IMR-90 (cell line): ENCODE results near the gene SYTL3. TPM values are rescaled to one million over a fixed set of nuclear protein-coding genes. Genes with fewer than 3 reads are reported as not detected.

Experiments used
- ATAC-seq: fragments of 200-7000 bp; cut with Tn5 transposase; 2 replicates; pipeline ENCODE4 v1.9.1; 2020; ENCODE audit warnings: low read depth, mild to moderate bottlenecking, moderate library complexity
- BruUV-seq: library from RNA; stranded (reverse); fragments of 400-500 nt; replicated peaks from 2 replicates; lab custom pipeline; 2021; lab: Mats Ljungman, UMichigan
- CTCF ChIA-PET: fragments of 300-600 bp; formaldehyde crosslinking; extraction: SDS; loops from one replicate; lab custom pipeline; 2021; ENCODE audit warnings: antibody characterized with exemption; lab: Yijun Ruan, JAX
- POLR2A ChIA-PET: fragments of 300-600 bp; sonication (Branson Sonifier 250); formaldehyde crosslinking; loops from one replicate; lab custom pipeline; 2022; ENCODE audit warnings: antibody characterized with exemption; ENCODE audit not compliant: unreplicated experiment; lab: Charles Lee
- DNase-seq: peaks from one replicate; pipeline ENCODE4 v3.0.0; 2013
- H2AFZ ChIP-seq: replicated peaks from 2 replicates; pipeline ENCODE3; 2013; ENCODE audit warnings: low read length, mild to moderate bottlenecking; ENCODE audit not compliant: poor library complexity
- H2AK5ac ChIP-seq: 2 replicates; pipeline ENCODE4 v1.6.1; 2013; ENCODE audit warnings: low read depth, low read length, inconsistent platforms
- H2AK9ac ChIP-seq: replicated peaks from 2 replicates; pipeline ENCODE3; 2013; ENCODE audit warnings: mild to moderate bottlenecking, low read depth, low read length, moderate library complexity; ENCODE audit not compliant: poor library complexity
- H2BK120ac ChIP-seq: 2 replicates; pipeline ENCODE4 v1.6.1; 2013; ENCODE audit warnings: low read depth, low read length, inconsistent platforms
- H2BK15ac ChIP-seq: 3 replicates; pipeline ENCODE4 v1.6.1; 2013; ENCODE audit warnings: low read depth, low read length, inconsistent platforms
- H2BK20ac ChIP-seq: 2 replicates; pipeline ENCODE4 v1.6.1; 2013; ENCODE audit warnings: low read depth, mild to moderate bottlenecking, inconsistent platforms, low read length, moderate library complexity
- H2BK5ac ChIP-seq: 2 replicates; pipeline ENCODE4 v1.6.1; 2013; ENCODE audit warnings: mild to moderate bottlenecking, low read depth, low read length, inconsistent platforms; ENCODE audit not compliant: poor library complexity, severe bottlenecking
- H3K14ac ChIP-seq: replicated peaks from 2 replicates; pipeline ENCODE4 v1.6.1; 2013; ENCODE audit warnings: low read depth, low read length, inconsistent platforms
- H3K18ac ChIP-seq: 2 replicates; pipeline ENCODE4 v1.6.1; 2013; ENCODE audit warnings: low read depth, low read length, control low read depth
- H3K23ac ChIP-seq: 2 replicates; pipeline ENCODE4 v1.6.1; 2013; ENCODE audit warnings: low read depth, low read length, inconsistent platforms
- H3K27ac ChIP-seq: 2 replicates; pipeline ENCODE4 v1.5.1; 2013; ENCODE audit warnings: mild to moderate bottlenecking, control low read depth, low read length; ENCODE audit not compliant: insufficient read depth
- H3K27me3 ChIP-seq: 2 replicates; pipeline ENCODE4 v1.6.1; 2013; ENCODE audit warnings: low read length; ENCODE audit not compliant: control insufficient read depth, insufficient read depth
- H3K36me3 ChIP-seq: 2 replicates; pipeline ENCODE4 v1.6.1; 2013; ENCODE audit warnings: low read length, mixed read lengths; ENCODE audit not compliant: control insufficient read depth, insufficient read depth
- H3K4ac ChIP-seq: 2 replicates; pipeline ENCODE4 v1.6.1; 2013; ENCODE audit warnings: low read depth, low read length, inconsistent platforms
- H3K4me1 ChIP-seq: 2 replicates; pipeline ENCODE4 v1.6.1; 2013; ENCODE audit warnings: low read length, mixed read lengths; ENCODE audit not compliant: control insufficient read depth, insufficient read depth
- H3K4me2 ChIP-seq: 2 replicates; pipeline ENCODE4 v1.6.1; 2013; ENCODE audit warnings: low read depth, mild to moderate bottlenecking, control low read depth, low read length, moderate library complexity
- H3K4me3 ChIP-seq: 2 replicates; pipeline ENCODE4 v1.5.1; 2013; ENCODE audit warnings: low read depth, mild to moderate bottlenecking, control low read depth, low read length, moderate library complexity; ENCODE audit not compliant: insufficient read depth
- H3K56ac ChIP-seq: 2 replicates; pipeline ENCODE4 v1.6.1; 2013; ENCODE audit warnings: low read length, inconsistent platforms; ENCODE audit not compliant: insufficient read depth; ENCODE audit errors: extremely low read depth
- H3K79me1 ChIP-seq, 2 experiments: 2 replicates each; pipeline ENCODE4 v1.6.1; 2013; ENCODE audit warnings: low read length in 2 of 2, inconsistent platforms in 1 of 2, low read depth in 1 of 2
- H3K9ac ChIP-seq: 2 replicates; pipeline ENCODE4 v1.6.1; 2013; ENCODE audit warnings: low read depth, low read length, control low read depth
- H3K9me1 ChIP-seq: 2 replicates; pipeline ENCODE4 v1.6.1; 2013; ENCODE audit warnings: low read length, inconsistent platforms; ENCODE audit not compliant: insufficient read depth
- H3K9me3 ChIP-seq: 2 replicates; pipeline ENCODE4 v1.6.1; 2013; ENCODE audit warnings: low read length; ENCODE audit not compliant: control insufficient read depth, insufficient read depth
- H4K20me1 ChIP-seq: 2 replicates; pipeline ENCODE4 v1.6.1; 2013; ENCODE audit warnings: low read length, inconsistent platforms; ENCODE audit not compliant: insufficient read depth
- H4K5ac ChIP-seq: 2 replicates; pipeline ENCODE4 v1.6.1; 2013; ENCODE audit warnings: mild to moderate bottlenecking, low read depth, low read length, control low read depth
- H4K8ac ChIP-seq, 2 experiments: 2 replicates each; pipeline ENCODE4 v1.6.1; 2013; ENCODE audit warnings: low read depth in 2 of 2, low read length in 2 of 2, control low read depth in 1 of 2, inconsistent platforms in 1 of 2
- H4K91ac ChIP-seq: 2 replicates; pipeline ENCODE4 v1.6.1; 2013; ENCODE audit warnings: low read depth, low read length, inconsistent platforms; ENCODE audit not compliant: insufficient read depth
- BHLHE40 ChIP-seq: fragments of 150-350 bp; IDR thresholded peaks from 2 replicates; pipeline ENCODE4 v1.6.1; 2016; ENCODE audit warnings: mild to moderate bottlenecking, low read depth, low read length
- CEBPB ChIP-seq: IDR thresholded peaks from 2 replicates; pipeline ENCODE4 v1.6.1; 2012; ENCODE audit warnings: low read depth, low read length, improper control_type of control experiment
- CHD1 ChIP-seq: IDR thresholded peaks from 2 replicates; pipeline ENCODE4 v1.6.1; 2012; ENCODE audit warnings: low read depth, low read length, improper control_type of control experiment
- FOS ChIP-seq: fragments of 150-350 bp; IDR thresholded peaks from 2 replicates; pipeline ENCODE4 v1.6.1; 2016; ENCODE audit warnings: low read depth, low read length
- MAFK ChIP-seq: IDR thresholded peaks from 2 replicates; pipeline ENCODE4 v1.6.1; 2012; ENCODE audit warnings: low read depth, low read length, improper control_type of control experiment
- MAZ ChIP-seq: IDR thresholded peaks from 2 replicates; pipeline ENCODE4 v1.6.1; 2012; ENCODE audit warnings: low read depth, mild to moderate bottlenecking, low read length, improper control_type of control experiment, moderate library complexity, borderline replicate concordance
- MXI1 ChIP-seq: IDR thresholded peaks from 2 replicates; pipeline ENCODE4 v1.6.1; 2012; ENCODE audit warnings: low read depth, mild to moderate bottlenecking, low read length, moderate library complexity, borderline replicate concordance
- NFE2L2 ChIP-seq: fragments of 150-350 bp; IDR thresholded peaks from 2 replicates; pipeline ENCODE4 v1.6.1; 2016; ENCODE audit warnings: low read depth, mild to moderate bottlenecking, low read length
- POLR2A ChIP-seq: IDR thresholded peaks from 2 replicates; pipeline ENCODE4 v1.6.1; 2012; ENCODE audit warnings: mild to moderate bottlenecking, low read depth, low read length
- RAD21 ChIP-seq: IDR thresholded peaks from 2 replicates; pipeline ENCODE4 v1.6.1; 2012; ENCODE audit warnings: low read length, improper control_type of control experiment
- RCOR1 ChIP-seq: IDR thresholded peaks from 2 replicates; pipeline ENCODE4 v1.6.1; 2012; ENCODE audit warnings: mild to moderate bottlenecking, low read length, improper control_type of control experiment; ENCODE audit not compliant: insufficient replicate concordance
- RFX5 ChIP-seq: IDR thresholded peaks from 2 replicates; pipeline ENCODE4 v1.8.0; 2012; ENCODE audit warnings: low read depth, mild to moderate bottlenecking, low read length, moderate library complexity
- SMC3 ChIP-seq: fragments of 150-350 bp; IDR thresholded peaks from 2 replicates; pipeline ENCODE4 v1.6.1; 2016; ENCODE audit warnings: low read depth, mild to moderate bottlenecking, antibody characterized with exemption, low read length, moderate library complexity
- WGBS, 2 experiments: methylation state at CpG; one replicate each; pipeline versions ENCODE4 v1.1.5 to v1.1.7; 2013; ENCODE audit warnings: missing lambda C conversion rate in 2 of 2; ENCODE audit not compliant: insufficient read length in 1 of 2; ENCODE audit errors: extremely low coverage in 2 of 2; 5-methylcytosine and 5-hydroxymethylcytosine counted together
- dilution Hi-C: fragments of 300-500 bp; cut with HindIII; formaldehyde crosslinking; loops from one replicate; pipeline ENCODE4 v1.14.3; 2018; ENCODE audit warnings: low sequenced_read_pairs; ENCODE audit not compliant: unreplicated experiment
- in situ Hi-C: fragments of 300-500 bp; cut with MboI; formaldehyde crosslinking; loops from 3 replicates; pipeline ENCODE4 v1.14.3; 2019; ENCODE audit warnings: low sequenced_read_pairs, inconsistent platforms, mixed read lengths
- intact Hi-C: fragments of 100-400 bp; cut with micrococcal nuclease; formaldehyde crosslinking; loops from 2 replicates; pipeline ENCODE4 v1.10.0; 2022
- polyA plus RNA-seq, 3 experiments: library from polyadenylated mRNA; depleted of rRNA; stranded (reverse); fragments of >200 nt; gene quantifications; 2 replicates each; pipeline ENCODE4 v1.2.3, GENCODE V29; 2012; ENCODE audit warnings: low replicate concordance in 1 of 3
- total RNA-seq: library from RNA; depleted of rRNA; stranded (reverse); fragments of >200 nt; gene quantifications from 2 replicates; pipeline ENCODE4 v1.2.3, GENCODE V29; 2012
- TF ChIP-seq, protein P1 (sequence below): fragments of 150-350 bp; IDR thresholded peaks from 2 replicates; pipeline ENCODE4 v1.6.1; 2016; ENCODE audit warnings: low read depth, mild to moderate bottlenecking, low read length, moderate library complexity, borderline replicate concordance
- TF ChIP-seq, protein P2 (sequence below): conservative IDR thresholded peaks from 2 replicates; pipeline ENCODE4 v1.5.1; 2012; ENCODE audit warnings: mild to moderate bottlenecking, low read depth, low read length, improper control_type of control experiment
- TF ChIP-seq, protein P3 (sequence below): fragments of 150-350 bp; IDR thresholded peaks from 2 replicates; pipeline ENCODE4 v1.6.1; 2017; ENCODE audit warnings: mild to moderate bottlenecking, antibody characterized with exemption, low read length, low read depth

Gene SYTL3
- total and polyA plus RNA-seq, 2 of the 4 experiments (the other 2 are of a cell fraction), result 2.9 to 4.3 TPM

DNA sequence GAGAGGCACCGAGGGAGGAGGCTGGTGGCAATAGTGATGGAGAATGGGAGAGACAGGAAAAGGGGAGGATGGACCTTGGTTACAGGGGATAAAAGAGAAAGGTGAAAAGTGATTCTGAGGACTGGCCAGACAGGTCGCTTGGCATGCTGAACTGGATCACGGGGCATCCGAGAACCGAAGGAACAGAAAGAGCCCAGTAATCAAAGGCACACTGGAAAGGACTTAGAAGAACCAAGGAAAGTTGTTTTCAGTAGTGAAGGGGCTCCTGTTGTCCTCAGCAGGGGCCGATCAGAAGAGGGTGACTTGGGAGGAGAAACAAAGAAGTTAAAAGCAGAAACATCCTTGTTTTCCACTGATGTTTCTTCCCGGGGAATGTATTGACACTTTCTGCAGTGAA is 18.9 kb downstream of the SYTL3 start:
- CTCF ChIA-PET, result interaction anchor here (1.5 kb wide), 1 partner anchor 23 kb away, joined by 5 read pairs; no protein-coding TSS in a partner anchor
- no peak overlapping the region for H2BK20ac ChIP-seq

More for the DNA sequence above, 18.9 kb downstream of the SYTL3 start:
- Histone ChIP-seq H2BK15ac (no peak overlapping the region), H4K91ac (0 out of 2 replicates have a peak overlapping the region, but pooled peaks have one; percentile 13), H3K4me2 (no peak overlapping the region), H3K27me3 (no peaks in the 10 kb centered on the region), H4K8ac (no peak overlapping the region), H3K14ac (no peak overlapping the region), H3K4ac (no peak overlapping the region), H4K5ac (no peak overlapping the region), H3K9me1 (no peaks in the 10 kb centered on the region), H3K27ac (no peak overlapping the region), H2AFZ (no peak overlapping the region), H2BK120ac (no peak overlapping the region), H3K36me3 (no peaks in the 10 kb centered on the region), H2AK5ac (no peak overlapping the region), H3K56ac (no peak overlapping the region), H3K4me3 (no peak overlapping the region), H2BK5ac (no peak overlapping the region), H3K18ac (no peak overlapping the region), H3K4me1 (peaks cover 4% of the 10 kb centered on the region; the same call in 1 of the 2 replicates), H3K79me1 (no peaks in the 10 kb centered on the region), H3K9ac (no peak overlapping the region), H2AK9ac (no peak overlapping the region), H3K23ac (no peak overlapping the region), H4K20me1 (no peaks in the 10 kb centered on the region), H3K9me3 (no peaks in the 10 kb centered on the region)
- BruUV-seq, result no TSS peak
- POLR2A ChIA-PET, result no interaction called here
- ATAC-seq (no peak), DNase-seq (no peak)
- intact Hi-C loops (no loop called here), dilution Hi-C loops (no loop called here), in situ Hi-C loops (no loop called here)
- WGBS, 2 experiments, result 80% methylated on average over 4 of the region's 7 CpGs; no CpG with 5 or more reads in 1 of the 2 experiments
- TF ChIP-seq BHLHE40 (no peak), MAFK (no peak), CHD1 (no peak), CEBPB (no peak), POLR2A (no peak), RFX5 (no peak), MAZ (no peak), SMC3 (no peak), FOS (no peak), RCOR1 (no peak), RAD21 (no peak), NFE2L2 (no peak), MXI1 (no peak)
- TF ChIP-seq, protein P1, sequence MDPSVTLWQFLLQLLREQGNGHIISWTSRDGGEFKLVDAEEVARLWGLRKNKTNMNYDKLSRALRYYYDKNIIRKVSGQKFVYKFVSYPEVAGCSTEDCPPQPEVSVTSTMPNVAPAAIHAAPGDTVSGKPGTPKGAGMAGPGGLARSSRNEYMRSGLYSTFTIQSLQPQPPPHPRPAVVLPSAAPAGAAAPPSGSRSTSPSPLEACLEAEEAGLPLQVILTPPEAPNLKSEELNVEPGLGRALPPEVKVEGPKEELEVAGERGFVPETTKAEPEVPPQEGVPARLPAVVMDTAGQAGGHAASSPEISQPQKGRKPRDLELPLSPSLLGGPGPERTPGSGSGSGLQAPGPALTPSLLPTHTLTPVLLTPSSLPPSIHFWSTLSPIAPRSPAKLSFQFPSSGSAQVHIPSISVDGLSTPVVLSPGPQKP, result no peak
- TF ChIP-seq, protein P2, sequence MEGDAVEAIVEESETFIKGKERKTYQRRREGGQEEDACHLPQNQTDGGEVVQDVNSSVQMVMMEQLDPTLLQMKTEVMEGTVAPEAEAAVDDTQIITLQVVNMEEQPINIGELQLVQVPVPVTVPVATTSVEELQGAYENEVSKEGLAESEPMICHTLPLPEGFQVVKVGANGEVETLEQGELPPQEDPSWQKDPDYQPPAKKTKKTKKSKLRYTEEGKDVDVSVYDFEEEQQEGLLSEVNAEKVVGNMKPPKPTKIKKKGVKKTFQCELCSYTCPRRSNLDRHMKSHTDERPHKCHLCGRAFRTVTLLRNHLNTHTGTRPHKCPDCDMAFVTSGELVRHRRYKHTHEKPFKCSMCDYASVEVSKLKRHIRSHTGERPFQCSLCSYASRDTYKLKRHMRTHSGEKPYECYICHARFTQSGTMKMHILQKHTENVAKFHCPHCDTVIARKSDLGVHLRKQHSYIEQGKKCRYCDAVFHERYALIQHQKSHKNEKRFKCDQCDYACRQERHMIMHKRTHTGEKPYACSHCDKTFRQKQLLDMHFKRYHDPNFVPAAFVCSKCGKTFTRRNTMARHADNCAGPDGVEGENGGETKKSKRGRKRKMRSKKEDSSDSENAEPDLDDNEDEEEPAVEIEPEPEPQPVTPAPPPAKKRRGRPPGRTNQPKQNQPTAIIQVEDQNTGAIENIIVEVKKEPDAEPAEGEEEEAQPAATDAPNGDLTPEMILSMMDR, result no peak
- TF ChIP-seq, protein P3, sequence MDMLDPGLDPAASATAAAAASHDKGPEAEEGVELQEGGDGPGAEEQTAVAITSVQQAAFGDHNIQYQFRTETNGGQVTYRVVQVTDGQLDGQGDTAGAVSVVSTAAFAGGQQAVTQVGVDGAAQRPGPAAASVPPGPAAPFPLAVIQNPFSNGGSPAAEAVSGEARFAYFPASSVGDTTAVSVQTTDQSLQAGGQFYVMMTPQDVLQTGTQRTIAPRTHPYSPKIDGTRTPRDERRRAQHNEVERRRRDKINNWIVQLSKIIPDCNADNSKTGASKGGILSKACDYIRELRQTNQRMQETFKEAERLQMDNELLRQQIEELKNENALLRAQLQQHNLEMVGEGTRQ, result no peak
